Glomerular endothelial cell (primary cell): ENCODE results near the gene CENPI. TPM values are rescaled to one million over a fixed set of nuclear protein-coding genes. Genes with fewer than 3 reads are reported as not detected.
"Not testable (repeated sequence)": the region's sequence is repeated elsewhere in the genome, so short reads cannot be mapped to it uniquely, and the experiment has no call there.

Source experiments
- DNase-seq: peaks from one replicate; pipeline ENCODE4 v3.0.0-alpha.2; 2011; ENCODE audit warnings: low read depth, low spot score; ENCODE audit errors: extremely low read depth
- total RNA-seq: library from RNA; depleted of rRNA; stranded (reverse); fragments of >200 nt; gene quantifications from 2 replicates; pipeline ENCODE4 v1.2.3, GENCODE V29; 2015

The CENPI gene, protein sequence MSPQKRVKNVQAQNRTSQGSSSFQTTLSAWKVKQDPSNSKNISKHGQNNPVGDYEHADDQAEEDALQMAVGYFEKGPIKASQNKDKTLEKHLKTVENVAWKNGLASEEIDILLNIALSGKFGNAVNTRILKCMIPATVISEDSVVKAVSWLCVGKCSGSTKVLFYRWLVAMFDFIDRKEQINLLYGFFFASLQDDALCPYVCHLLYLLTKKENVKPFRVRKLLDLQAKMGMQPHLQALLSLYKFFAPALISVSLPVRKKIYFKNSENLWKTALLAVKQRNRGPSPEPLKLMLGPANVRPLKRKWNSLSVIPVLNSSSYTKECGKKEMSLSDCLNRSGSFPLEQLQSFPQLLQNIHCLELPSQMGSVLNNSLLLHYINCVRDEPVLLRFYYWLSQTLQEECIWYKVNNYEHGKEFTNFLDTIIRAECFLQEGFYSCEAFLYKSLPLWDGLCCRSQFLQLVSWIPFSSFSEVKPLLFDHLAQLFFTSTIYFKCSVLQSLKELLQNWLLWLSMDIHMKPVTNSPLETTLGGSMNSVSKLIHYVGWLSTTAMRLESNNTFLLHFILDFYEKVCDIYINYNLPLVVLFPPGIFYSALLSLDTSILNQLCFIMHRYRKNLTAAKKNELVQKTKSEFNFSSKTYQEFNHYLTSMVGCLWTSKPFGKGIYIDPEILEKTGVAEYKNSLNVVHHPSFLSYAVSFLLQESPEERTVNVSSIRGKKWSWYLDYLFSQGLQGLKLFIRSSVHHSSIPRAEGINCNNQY
- total RNA-seq: 3.4 and 5.0 TPM in 2 replicates

DNA sequence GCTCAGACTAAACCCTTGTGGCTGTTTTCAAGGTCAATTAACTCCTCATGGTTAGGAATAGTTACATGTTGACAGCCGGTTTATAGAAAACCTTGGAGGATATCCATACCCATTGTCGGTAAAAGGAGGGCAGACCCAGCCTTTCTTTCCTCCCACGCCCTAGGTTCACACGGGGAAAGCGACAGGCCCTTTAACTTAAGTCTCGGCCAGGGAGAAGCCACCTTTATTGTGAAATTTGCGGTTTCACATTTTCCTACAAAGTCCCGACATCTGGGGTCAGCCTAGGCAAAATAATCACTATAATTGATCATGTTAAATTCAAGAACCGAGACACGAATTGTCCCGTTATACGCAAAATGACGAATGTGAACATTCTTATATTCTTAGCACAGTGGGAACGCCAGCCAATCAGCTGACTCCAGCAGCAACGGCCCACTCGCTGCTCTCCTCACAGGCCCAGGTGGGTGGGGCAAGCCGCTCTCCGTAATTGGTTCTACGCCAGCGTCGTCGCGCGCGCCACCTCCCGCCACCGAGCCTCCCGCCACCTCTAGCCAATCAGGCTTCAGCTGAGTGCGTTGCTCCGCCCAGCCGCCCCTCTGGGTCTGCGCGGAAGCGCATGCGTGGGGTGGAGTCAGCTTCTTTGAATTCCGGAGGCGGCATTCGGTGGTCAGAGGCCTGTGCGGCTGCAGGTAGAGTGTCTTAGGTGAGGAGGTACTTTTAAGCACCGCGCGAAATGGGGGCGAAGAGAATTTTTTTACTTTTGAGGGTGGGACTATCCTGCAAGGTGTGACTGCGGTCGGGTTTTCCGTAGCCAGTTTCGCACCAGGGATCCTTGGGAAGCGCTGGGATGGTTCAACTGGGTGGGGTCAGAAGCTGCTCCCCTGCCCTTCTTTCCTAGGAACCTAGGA, at the start of gene CENPI:
TSS of gene CENPI (plus strand) at position 659 of the 908 bp plus-strand sequence. CDS start 2,867 bp downstream, outside the sequence.
- peak; percentile 45 for DNase-seq

DNA sequence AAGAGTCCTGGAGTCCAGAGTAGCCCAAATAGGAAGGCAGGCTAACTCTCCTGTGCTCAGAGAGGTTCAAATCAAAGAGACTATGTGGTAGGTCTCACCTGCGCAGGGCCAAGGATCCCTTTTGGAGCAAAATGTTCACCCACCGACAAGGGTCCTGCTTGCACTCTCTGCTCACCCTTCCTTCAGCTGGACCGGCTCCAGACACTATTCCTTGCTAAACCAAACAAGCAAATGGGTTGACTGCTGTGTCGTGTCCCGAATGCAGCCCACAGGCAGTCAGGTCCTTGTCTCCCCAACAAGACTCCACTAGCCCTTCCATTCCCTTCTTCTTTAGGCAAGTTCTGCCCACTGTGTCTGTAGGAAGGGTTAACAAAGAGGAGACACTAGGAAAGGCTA, 46.9 kb upstream of the CENPI start:
- DNase-seq: no peak

DNA sequence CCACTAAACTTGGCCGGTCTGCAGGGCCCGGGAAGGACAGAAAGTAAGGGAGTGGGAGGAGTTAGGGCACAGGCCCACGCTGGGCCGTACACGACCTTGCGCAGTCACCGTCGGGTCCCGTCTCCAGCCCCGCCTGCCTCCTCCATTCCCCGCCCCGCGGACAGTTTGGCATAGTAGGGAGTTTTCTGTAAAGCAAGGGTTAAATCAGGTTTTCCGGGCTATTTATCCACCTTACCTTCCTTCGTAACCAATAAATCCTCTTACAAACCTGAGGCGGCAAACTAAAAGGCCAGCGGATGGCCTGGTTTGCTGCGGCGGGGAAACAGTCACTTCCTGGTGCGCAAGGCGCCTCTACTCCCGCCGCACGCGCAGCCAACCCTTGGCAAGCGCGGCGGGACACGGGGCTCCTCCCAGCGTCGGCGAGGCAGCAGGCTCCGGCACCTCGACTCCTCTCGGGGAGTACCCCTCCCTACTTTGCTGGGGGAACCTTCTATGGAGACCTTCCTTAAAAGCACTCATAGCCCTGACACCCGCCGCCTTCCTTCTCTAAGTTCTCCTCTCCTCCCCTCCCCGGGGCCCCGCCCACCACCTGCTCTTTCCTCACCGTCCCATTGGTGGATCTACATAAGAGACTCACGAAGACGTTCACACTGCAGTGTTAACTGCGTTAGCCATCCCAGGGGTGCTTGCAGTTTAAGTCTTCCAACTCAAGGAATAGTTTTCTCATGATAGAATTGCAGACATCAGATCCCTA, 46.3 kb upstream of the CENPI start, which contains the start of gene TRMT2B:
TSS of gene TRMT2B (minus strand) at position 563 of the 754 bp plus-strand sequence. CDS start 9,822 bp downstream, outside the sequence.
- DNase-seq: peak; percentile 27

DNA sequence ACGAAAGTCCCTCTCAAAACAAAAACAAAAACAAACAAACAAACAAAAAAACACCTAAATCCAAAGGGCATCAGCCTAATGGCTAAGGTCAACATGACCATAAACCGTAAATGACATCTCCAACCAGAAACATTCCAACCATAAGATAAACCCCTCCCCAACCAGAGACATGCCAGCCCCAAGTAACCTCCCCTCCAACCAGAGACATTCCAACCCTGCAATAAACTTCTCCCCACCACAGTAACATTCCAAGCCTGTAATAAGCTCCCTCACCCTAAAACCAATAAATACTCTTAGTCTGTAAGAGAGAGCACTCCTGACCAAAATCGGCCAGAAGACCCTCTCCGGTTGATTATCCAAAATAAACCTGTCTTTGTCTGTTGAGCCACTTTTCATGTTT, 41.5 kb upstream of the CENPI start:
- DNase-seq: not testable (repeated sequence)

DNA sequence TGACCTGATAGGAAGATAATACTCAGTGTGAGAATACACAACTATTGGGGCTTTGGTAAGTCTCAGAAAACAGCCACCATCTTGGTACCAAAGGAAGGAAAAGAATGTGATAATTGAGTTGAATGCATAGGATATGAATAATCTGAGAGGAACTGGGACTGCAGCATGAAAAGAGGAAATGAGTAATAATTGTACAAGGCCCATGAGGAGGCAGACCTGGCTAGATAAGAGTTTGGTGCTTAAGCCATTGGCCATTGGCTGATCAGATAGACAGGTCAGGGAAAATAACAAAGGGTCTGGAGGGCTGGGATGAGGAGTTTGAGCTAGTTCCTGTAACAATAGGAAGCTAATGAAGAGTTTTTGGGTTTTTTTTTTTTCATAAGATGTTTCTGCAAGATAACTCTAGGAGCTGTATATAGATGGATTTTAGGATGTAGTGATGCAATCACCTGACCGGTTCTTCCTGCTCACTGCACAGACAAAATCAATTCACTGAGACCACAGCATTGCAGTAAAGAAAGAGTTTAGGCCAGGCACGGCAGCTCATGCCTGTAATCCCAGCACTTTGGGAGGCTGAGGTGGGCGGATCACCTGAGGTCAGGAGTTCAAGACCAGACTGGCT, 40.8 kb upstream of the CENPI start:
- DNase-seq: peak; percentile 71

DNA sequence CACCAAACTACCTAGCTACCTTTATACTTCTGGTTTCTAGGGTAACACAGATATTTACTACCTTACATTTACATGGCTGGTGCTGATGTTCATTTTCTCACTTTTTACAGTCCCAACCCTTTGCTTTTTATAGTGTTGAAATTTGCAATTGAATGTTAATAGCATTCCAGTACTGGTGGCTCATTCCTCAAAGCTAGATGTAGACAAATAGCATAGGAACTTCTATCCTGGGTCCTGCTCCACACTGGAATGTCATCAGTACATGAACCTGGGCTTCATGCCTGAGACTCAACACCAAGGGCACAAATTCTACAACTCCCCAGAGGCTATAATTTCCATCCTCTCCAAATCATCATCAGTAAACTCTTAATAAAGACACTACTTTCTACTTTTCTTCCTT, 35.8 kb upstream of the CENPI start:
- DNase-seq: no peak

DNA sequence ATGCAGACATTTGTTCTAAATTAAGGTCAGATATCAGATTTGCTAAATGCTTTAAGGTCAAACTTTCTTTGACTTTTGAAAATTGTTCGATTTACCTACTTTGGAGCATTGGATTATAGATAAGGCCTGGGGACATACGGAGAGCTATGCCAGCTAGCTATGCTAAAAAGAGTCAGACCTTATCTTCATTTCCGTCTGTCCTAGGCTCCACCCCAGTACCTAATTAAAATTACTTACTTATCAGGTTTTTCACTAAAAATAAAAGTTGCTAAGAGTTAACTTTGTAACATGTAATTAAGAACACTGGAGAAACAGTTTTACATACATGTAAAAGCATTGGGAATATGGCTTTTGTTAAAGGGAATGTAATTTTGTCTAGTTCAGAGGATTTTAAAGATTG, 26.4 kb upstream of the CENPI start:
- no peak for DNase-seq

DNA sequence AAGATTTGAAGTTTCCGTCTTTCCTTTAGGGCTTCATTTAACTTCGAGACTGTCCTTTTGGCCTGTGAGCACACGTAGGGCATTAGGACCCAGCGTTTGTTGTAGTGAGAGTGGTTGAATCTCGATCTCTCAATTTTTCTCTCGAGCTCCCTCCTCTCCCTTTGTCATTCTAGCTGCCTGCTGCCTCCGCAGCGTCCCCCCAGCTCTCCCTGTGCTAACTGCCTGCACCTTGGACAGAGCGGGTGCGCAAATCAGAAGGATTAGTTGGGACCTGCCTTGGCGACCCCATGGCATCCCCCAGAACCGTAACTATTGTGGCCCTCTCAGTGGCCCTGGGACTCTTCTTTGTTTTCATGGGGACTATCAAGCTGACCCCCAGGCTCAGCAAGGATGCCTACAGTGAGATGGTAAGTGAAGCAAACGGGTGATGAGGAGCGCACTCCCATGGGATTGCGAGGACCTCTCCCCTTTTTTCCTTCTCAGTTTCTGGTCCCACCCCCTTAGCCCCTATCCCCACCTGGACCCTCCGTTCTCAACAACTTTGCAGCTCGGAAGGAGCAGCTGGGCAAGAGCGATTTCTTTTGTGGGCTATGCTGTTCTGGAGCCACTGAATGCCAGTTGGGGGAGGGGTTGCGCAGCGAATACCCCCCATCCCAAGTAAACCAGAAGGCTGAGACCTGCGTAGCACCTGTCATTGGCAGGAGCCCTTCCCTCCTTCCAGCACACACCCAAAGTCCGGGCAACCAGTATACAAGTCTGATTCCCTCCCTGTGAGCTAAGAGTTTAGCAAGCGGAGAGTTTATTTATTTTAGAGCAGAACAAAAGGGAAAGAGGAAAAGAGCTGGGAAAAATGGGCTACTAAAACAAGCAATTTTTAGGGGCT, 19.0 kb upstream of the CENPI start, which contains the start of gene TMEM35A:
TSS of gene TMEM35A (plus strand) at position 164 of the 883 bp plus-strand sequence. CDS start at position 288, 124 bp downstream.
- DNase-seq: no peak

DNA sequence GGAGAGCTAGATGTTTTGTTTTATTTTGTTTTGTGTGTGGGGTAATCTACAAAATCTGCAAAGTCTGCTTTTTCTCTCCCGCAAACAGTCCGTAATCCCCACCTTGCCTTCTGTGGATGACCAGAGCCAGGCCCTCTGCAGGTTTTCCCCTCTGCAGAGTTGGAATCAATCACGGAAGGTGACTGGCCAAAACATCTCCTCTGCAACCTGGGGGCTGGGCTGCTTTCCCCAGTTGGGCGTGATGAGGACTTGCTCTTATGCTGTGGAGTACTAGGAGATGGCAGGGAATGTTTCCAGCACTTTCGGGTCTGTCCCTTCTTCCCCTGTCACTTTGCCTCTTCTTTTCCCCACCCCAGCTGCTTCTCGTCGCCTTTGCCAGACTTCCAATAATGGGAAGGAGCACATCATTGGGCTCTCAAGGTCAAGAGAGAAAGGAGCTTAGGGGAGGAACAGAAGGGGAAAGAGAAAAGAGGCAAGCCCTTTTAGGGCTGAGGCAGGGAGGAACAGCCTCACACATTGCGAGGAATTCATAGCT, 18.2 kb upstream of the CENPI start:
- no peak for DNase-seq

DNA sequence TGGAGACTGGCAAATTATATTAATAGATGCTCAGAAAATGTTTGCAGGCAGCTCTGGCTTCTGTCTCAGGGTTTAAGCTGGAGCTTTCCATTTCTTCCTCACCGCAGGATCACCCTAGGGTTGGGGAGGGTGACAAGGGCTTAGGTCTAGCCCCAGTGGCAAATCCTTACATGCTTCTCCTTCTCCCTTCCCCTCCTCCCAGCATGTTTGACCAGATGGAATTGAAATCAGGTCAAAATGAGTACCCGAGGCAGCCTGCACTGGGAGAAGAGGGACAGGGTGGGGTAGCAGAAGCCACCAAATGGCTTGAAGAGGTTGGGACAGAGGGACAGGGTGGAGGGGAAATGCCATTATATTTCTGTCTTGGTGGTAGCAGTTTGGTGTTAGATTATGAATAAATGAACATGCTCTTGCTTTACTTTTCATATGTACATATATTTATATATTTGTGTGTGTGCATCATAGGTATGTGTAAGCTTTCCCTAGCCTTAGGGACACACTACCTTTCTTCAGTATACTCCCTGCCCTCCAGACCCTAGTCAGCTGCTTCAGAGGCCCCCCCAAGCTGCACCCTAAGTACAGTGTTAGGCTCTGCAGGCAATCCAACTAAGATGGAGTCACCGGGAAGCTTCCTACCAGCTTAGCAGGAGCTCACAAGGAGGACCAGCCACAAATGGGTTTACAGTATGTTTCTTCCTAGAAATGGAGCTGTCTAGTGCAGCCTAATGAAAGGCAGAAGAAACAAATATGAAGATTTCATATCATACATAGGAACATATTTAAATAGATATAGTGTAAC, 17.5 kb upstream of the CENPI start:
- no peak for DNase-seq

DNA sequence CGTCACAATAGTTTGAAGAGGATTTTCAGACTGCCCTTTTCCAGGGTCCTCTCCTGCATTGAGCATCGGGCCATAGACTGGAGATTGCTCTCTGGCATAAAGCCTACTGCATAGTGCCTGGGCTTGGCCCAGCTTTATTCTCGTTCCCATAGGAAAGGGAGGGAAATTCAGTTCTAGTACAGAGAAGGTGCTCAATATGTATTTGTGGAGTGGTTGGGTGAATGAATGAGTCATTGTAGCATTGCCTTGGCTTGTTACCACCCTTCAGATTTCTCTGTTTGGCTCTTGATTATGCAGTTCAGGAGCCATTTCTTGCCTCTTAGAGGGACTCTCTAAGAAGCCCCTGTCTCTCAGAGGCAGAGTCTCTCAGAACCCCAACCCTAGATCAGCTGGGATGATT, 16.8 kb upstream of the CENPI start:
- DNase-seq: no peak

DNA sequence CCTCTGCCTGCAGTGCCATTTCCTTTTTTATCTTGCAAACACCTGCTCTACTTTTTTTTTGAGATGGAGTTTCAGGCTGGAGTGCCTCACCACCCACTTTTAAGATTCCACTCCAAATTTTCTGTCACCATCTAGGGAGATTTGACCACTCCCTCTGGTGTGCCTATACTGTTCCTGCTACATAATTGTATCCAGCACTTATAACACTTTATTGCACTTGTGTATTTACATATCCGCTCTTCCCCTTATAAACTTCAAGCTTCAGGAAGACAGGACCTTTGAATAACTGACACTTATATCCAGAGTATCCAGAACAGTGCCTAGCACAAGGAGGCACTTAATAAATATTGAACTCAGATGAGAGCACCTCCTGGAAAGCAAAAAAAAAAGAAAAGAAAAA, 6.2 kb upstream of the CENPI start:
- no peak for DNase-seq

DNA sequence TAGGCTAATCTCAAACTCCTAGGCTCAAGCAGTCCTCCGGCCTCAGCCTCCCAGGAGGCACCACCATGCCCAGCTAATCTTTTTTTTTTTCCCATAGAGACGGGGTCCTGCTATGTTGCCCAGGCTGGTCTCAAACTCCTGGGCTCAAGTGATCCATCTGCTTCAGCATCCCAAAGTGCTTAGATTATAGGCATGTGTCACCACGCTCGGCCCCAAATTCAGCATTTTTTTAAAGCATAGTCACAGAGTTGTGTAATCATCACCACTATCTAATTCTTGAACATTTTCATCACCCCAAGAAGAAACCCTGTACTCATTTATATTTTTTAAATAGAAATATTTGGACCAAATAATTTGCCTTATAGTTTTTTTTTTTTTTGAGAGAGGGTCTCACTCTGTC, 10.3 kb downstream of the CENPI start:
- no peak for DNase-seq

DNA sequence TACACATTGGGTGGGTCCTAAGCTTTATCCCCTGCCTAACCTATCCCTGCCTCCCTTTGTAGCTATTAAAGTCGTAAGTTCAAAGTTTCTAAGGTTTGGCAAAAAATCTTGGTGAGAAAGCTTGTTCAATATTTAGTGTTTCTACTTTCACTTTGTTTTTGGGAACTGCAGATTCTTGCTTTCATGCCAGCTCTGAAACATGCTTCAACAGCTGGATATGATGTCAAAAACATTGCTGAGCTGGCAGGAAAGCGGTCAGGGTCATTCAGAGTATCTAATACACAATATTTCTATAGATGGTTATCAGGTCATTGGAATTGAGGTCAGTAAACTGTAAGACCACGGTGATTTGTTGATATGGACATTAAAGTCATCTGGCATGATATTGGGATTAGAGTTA, 19.7 kb downstream of the CENPI start:
- DNase-seq: no peak

DNA sequence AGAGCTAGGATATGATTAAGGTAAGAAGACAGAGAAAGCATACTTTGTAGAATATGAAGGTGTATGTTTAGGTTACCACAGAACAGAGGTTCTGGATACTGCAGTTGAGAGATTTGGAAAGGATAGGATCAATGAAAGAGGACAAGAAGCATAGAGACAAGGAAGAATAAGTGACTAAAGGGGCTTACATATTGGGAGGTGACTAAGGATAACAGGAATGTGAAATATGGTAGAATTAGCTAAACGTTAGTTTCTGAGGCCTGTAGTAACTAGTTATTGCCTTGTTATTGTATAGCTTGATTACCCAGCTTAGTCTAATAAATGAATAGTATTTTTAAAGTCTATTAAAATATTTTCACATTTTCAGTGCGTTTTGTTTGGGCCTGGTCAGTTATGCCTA, 38.2 kb downstream of the CENPI start:
- no peak for DNase-seq
